SK-N-MC (cell line): ENCODE measurements around the gene RASA3.

Experiments used
- DNase-seq: peaks from one replicate; pipeline ENCODE4 v3.0.0-alpha.2; 2011; ENCODE audit warnings: low read depth, low spot score
- H3K27ac ChIP-seq: fragments of 200-600 bp; sonication (generic); 2 replicates; pipeline ENCODE4 v1.5.1; 2016; ENCODE audit warnings: mixed run types
- H3K36me3 ChIP-seq: fragments of 200-600 bp; sonication (generic); 2 replicates; pipeline ENCODE4 v1.6.1; 2017; ENCODE audit warnings: antibody characterized with exemption, low read length, mixed read lengths; ENCODE audit not compliant: insufficient read depth
- H3K4me3 ChIP-seq: fragments of 200-600 bp; sonication (generic); 2 replicates; pipeline ENCODE4 v1.5.1; 2016
- H3K9ac ChIP-seq: fragments of 200-600 bp; sonication (generic); 2 replicates; pipeline ENCODE4 v1.8.0; 2017; ENCODE audit warnings: mixed run types, mixed read lengths; ENCODE audit not compliant: insufficient read length
- H3K9me3 ChIP-seq: fragments of 200-600 bp; sonication (generic); 2 replicates; pipeline ENCODE4 v1.6.1; 2017; ENCODE audit warnings: low read depth, mild to moderate bottlenecking, antibody characterized with exemption, low read length, moderate library complexity, mixed read lengths
- EZH2 ChIP-seq: fragments of 200-600 bp; sonication (generic); IDR thresholded peaks from one replicate; pipeline ENCODE4 v1.6.1; 2017; ENCODE audit warnings: antibody characterized with exemption
- FOXP2 ChIP-seq: optimal IDR thresholded peaks from 2 replicates; pipeline ENCODE3; 2011; ENCODE audit warnings: mild to moderate bottlenecking, moderate library complexity; ENCODE audit not compliant: insufficient read depth; ENCODE audit errors: extremely low read length, control extremely low read depth
- POLR2AphosphoS5 ChIP-seq: IDR thresholded peaks from 2 replicates; pipeline ENCODE4 v1.6.1; 2012; ENCODE audit warnings: mild to moderate bottlenecking, low read depth, low read length, borderline replicate concordance

The RASA3 gene

GRCh38 chr13:114008964-114009589 lies 123.3 kb downstream of the RASA3 start:
- H3K9ac ChIP-seq, result no peak overlapping the region
- no peak for DNase-seq
- TF ChIP-seq EZH2 (no peak), POLR2AphosphoS5 (no peak), FOXP2 (no peak)
- no peak overlapping the region for H3K27ac ChIP-seq
- no peaks in the 10 kb centered on the region for H3K9me3 ChIP-seq
- H3K4me3 ChIP-seq, result no peak overlapping the region
- no peaks in the 10 kb centered on the region for H3K36me3 ChIP-seq

- Histone ChIP-seq H3K9me3 (no peaks in the 10 kb centered on the region), H3K36me3 (no peaks in the 10 kb centered on the region), H3K9ac (no peak overlapping the region), H3K27ac (no peak overlapping the region), H3K4me3 (no peak overlapping the region)
- DNase-seq, result no peak
- TF ChIP-seq FOXP2, result no peak
- TF ChIP-seq EZH2, result no peak
- no peak for TF ChIP-seq POLR2AphosphoS5
Observed at GRCh38 chr13:114007566-114007965, 124.9 kb downstream of the RASA3 start.

GRCh38 chr13:114005206-114005724 lies 127.2 kb downstream of the RASA3 start:
- Histone ChIP-seq H3K4me3 (no peak overlapping the region), H3K36me3 (no peaks in the 10 kb centered on the region), H3K27ac (no peak overlapping the region), H3K9me3 (no peaks in the 10 kb centered on the region), H3K9ac (no peak overlapping the region)
- no peak for DNase-seq
- TF ChIP-seq EZH2 (no peak), POLR2AphosphoS5 (no peak), FOXP2 (no peak)

GRCh38 chr13:114004420-114005205 lies 127.8 kb downstream of the RASA3 start:
- no peak for DNase-seq
- Histone ChIP-seq H3K9ac (no peak overlapping the region), H3K36me3 (no peaks in the 10 kb centered on the region), H3K27ac (no peak overlapping the region), H3K9me3 (no peaks in the 10 kb centered on the region), H3K4me3 (no peak overlapping the region)
- no peak for TF ChIP-seq EZH2
- no peak for TF ChIP-seq FOXP2
- no peak for TF ChIP-seq POLR2AphosphoS5

- Histone ChIP-seq H3K9me3 (no peaks in the 10 kb centered on the region), H3K4me3 (no peak overlapping the region), H3K9ac (no peak overlapping the region), H3K36me3 (no peaks in the 10 kb centered on the region), H3K27ac (no peak overlapping the region)
- DNase-seq, result no peak
- no peak for TF ChIP-seq EZH2
- no peak for TF ChIP-seq POLR2AphosphoS5
- TF ChIP-seq FOXP2, result no peak
Observed at GRCh38 chr13:114002771-114003321, 129.6 kb downstream of the RASA3 start.

- DNase-seq, result no peak
- no peaks in the 10 kb centered on the region for H3K9me3 ChIP-seq
- no peaks in the 10 kb centered on the region for H3K36me3 ChIP-seq
- no peak overlapping the region for H3K27ac ChIP-seq
- TF ChIP-seq EZH2 (no peak), FOXP2 (no peak), POLR2AphosphoS5 (no peak)
- no peak overlapping the region for H3K4me3 ChIP-seq
- H3K9ac ChIP-seq, result no peak overlapping the region
Observed at GRCh38 chr13:114002009-114002544, 130.3 kb downstream of the RASA3 start.

GRCh38 chr13:114001331-114002008 lies 131.0 kb downstream of the RASA3 start:
- DNase-seq, result no peak
- no peaks in the 10 kb centered on the region for H3K36me3 ChIP-seq
- no peak for TF ChIP-seq POLR2AphosphoS5
- TF ChIP-seq EZH2, result no peak
- TF ChIP-seq FOXP2, result no peak
- H3K27ac ChIP-seq, result no peak overlapping the region
- no peak overlapping the region for H3K4me3 ChIP-seq
- no peaks in the 10 kb centered on the region for H3K9me3 ChIP-seq
- H3K9ac ChIP-seq, result no peak overlapping the region
